ENCODE results near the gene PLB1. TPM values are rescaled to one million over a fixed set of nuclear protein-coding genes. Genes with fewer than 3 reads are reported as not detected.

PLB1 gene
- total RNA-seq, 1 experiment from 2014 or later: 1.4 TPM

- no peak for DNase-seq (ENCODE audit: low read depth)
Observed at GRCh38 chr2:28505361-28505760, 9.5 kb downstream of the PLB1 start.

- DNase-seq (ENCODE audit: low read depth): no peak
Observed at GRCh38 chr2:28506112-28506910, 10.5 kb downstream of the PLB1 start.

GRCh38 chr2:28507796-28508764, 12.2 kb downstream of the PLB1 start:
- peak; percentile 43 for DNase-seq (ENCODE audit: low read depth)

- no peak for DNase-seq (ENCODE audit: low read depth)
Observed at GRCh38 chr2:28509361-28509760, 13.5 kb downstream of the PLB1 start.

GRCh38 chr2:28510184-28510583, 14.3 kb downstream of the PLB1 start:
- DNase-seq (ENCODE audit: low read depth): no peak

GRCh38 chr2:28511871-28512606, 16.2 kb downstream of the PLB1 start:
- DNase-seq (ENCODE audit: low read depth): no peak

- no peak for DNase-seq (ENCODE audit: low read depth)
Observed at GRCh38 chr2:28512607-28512965, 16.7 kb downstream of the PLB1 start.

- no peak for DNase-seq (ENCODE audit: low read depth)
Observed at GRCh38 chr2:28513097-28513496, 17.2 kb downstream of the PLB1 start.

GRCh38 chr2:28515176-28515751, 19.4 kb downstream of the PLB1 start:
- no peak for DNase-seq (ENCODE audit: low read depth)

- no peak for DNase-seq (ENCODE audit: low read depth)
Observed at GRCh38 chr2:28516430-28516829, 20.6 kb downstream of the PLB1 start.

GRCh38 chr2:28516950-28517349, 21.1 kb downstream of the PLB1 start:
- no peak for DNase-seq (ENCODE audit: low read depth)

GRCh38 chr2:28521663-28522062, 25.8 kb downstream of the PLB1 start:
- DNase-seq (ENCODE audit: low read depth): no peak

GRCh38 chr2:28522481-28522880, 26.6 kb downstream of the PLB1 start:
- no peak for DNase-seq (ENCODE audit: low read depth)

- DNase-seq (ENCODE audit: low read depth): no peak
Observed at GRCh38 chr2:28523902-28524301, 28.0 kb downstream of the PLB1 start.

- no peak for DNase-seq (ENCODE audit: low read depth)
Observed at GRCh38 chr2:28525481-28525880, 29.6 kb downstream of the PLB1 start.

- no peak for DNase-seq (ENCODE audit: low read depth)
Observed at GRCh38 chr2:28526527-28527132, 30.8 kb downstream of the PLB1 start.

GRCh38 chr2:28527196-28527595, 31.3 kb downstream of the PLB1 start:
- DNase-seq (ENCODE audit: low read depth): no peak

GRCh38 chr2:28528206-28528605, 32.3 kb downstream of the PLB1 start:
- no peak for DNase-seq (ENCODE audit: low read depth)

GRCh38 chr2:28530782-28531181, 34.9 kb downstream of the PLB1 start:
- no peak for DNase-seq (ENCODE audit: low read depth)

- DNase-seq (ENCODE audit: low read depth): no peak
Observed at GRCh38 chr2:28532399-28532798, 36.5 kb downstream of the PLB1 start.

- no peak for DNase-seq (ENCODE audit: low read depth)
Observed at GRCh38 chr2:28533044-28533680, 37.3 kb downstream of the PLB1 start.
